Activated CD4-positive, alpha-beta memory T cell treated with anti-CD3 and anti-CD28 coated beads for 36 hours (primary cell): Measurements from ENCODE around the gene SUPT3H. TPM values are rescaled to one million over a fixed set of nuclear protein-coding genes. Genes with fewer than 3 reads are reported as not detected.
"Not testable (repeated sequence)": the region's sequence is repeated elsewhere in the genome, so short reads cannot be mapped to it uniquely, and the experiment has no call there.

ENCODE experiments used
- CTCF ChIA-PET: fragments of 350-600 bp; sonication (Branson Sonifier 250); formaldehyde crosslinking; loops from one replicate; lab custom pipeline; 2021; ENCODE audit warnings: antibody characterized with exemption, inconsistent platforms; lab: Charles Lee
- POLR2A ChIA-PET: fragments of 350-600 bp; sonication (Branson Sonifier 250); formaldehyde crosslinking; loops from one replicate; lab custom pipeline; 2021; ENCODE audit warnings: antibody characterized with exemption; lab: Charles Lee
- DNase-seq: peaks from one replicate; pipeline ENCODE4 v3.0.0-alpha.2; 2020
- H3K27ac Mint-ChIP-seq: one replicate; pipeline ENCODE4 v1.8.0; 2021; ENCODE audit warnings: mixed read lengths
- H3K27me3 Mint-ChIP-seq: one replicate; pipeline ENCODE4 v1.8.0; 2021; ENCODE audit warnings: mixed read lengths
- H3K36me3 Mint-ChIP-seq: one replicate; pipeline ENCODE4 v1.8.0; 2021; ENCODE audit warnings: mixed read lengths
- H3K4me1 Mint-ChIP-seq: one replicate; pipeline ENCODE4 v1.8.0; 2021; ENCODE audit warnings: low read depth, mixed read lengths
- H3K4me3 Mint-ChIP-seq: one replicate; pipeline ENCODE4 v1.8.0; 2021; ENCODE audit warnings: mild to moderate bottlenecking, mixed read lengths
- H3K9me3 Mint-ChIP-seq: one replicate; pipeline ENCODE4 v1.8.0; 2021; ENCODE audit warnings: mixed read lengths
- intact Hi-C: fragments of 100-400 bp; cut with micrococcal nuclease; formaldehyde crosslinking; loops from one replicate; pipeline ENCODE4 v1.15.1; 2023
- total RNA-seq, 2 experiments: library from RNA; stranded (reverse); gene quantifications; one replicate each; pipeline ENCODE4 v1.2.3, GENCODE V29; 2021

Gene SUPT3H
- total RNA-seq, 2 experiments from 2014 or later = 17.4 to 18.2 TPM

- Mint-ChIP-seq H3K4me3 (no peak overlapping the region), H3K36me3 (peaks cover 3% of the 10 kb centered on the region), H3K9me3 (no peaks in the 10 kb centered on the region), H3K27ac (peak overlapping the region; percentile 34), H3K27me3 (no peaks in the 10 kb centered on the region), H3K4me1 (peaks cover 46% of the 10 kb centered on the region)
- POLR2A ChIA-PET = no interaction called here
- DNase-seq = no peak
- CTCF ChIA-PET = interaction anchor here (1.3 kb wide), 1 partner anchor 267 kb away, joined by 3 read pairs; no protein-coding TSS in a partner anchor
- intact Hi-C loops = loop anchor here (10.0 kb wide), 1 partner anchor 217 kb away; no protein-coding TSS in a partner anchor
Observed at GRCh38 chr6:44921798-44922197, 455.9 kb downstream of the SUPT3H start.

DNA sequence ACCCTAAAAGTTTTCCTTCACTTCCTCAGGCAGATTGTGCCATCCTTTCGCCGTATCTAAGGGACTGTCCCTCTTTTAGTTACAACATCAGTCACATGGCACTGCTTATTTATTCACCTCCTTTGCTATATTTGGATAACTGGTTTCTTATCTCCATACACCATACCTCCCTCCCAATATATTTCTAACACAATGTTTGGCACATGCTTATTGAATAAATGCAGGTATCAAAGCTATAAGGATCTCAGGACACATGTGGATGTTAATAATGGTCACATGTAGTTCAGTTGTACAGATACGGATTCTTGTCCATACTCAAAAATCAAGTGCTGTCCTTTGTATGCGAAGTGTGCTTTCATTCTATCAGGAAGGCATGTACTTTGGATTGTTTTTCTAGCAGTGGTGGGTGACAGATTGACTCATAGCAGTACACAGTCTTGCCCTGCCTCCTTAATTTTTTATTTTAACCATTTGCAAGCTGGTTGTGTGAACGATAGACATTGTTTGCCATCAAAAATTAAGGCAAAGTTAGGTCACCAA lies 456.7 kb downstream of the SUPT3H start:
- Mint-ChIP-seq H3K27me3 (no peaks in the 10 kb centered on the region), H3K9me3 (no peaks in the 10 kb centered on the region), H3K36me3 (peaks cover 3% of the 10 kb centered on the region), H3K4me3 (no peak overlapping the region), H3K27ac (peak overlapping the region; percentile 59), H3K4me1 (peaks cover 46% of the 10 kb centered on the region)
- CTCF ChIA-PET = interaction anchor here (1.3 kb wide), 1 partner anchor 266 kb away, joined by 3 read pairs; no protein-coding TSS in a partner anchor
- DNase-seq = no peak
- intact Hi-C loops = loop anchor here (10.0 kb wide), 1 partner anchor 216 kb away; no protein-coding TSS in a partner anchor
- POLR2A ChIA-PET = no interaction called here

DNA sequence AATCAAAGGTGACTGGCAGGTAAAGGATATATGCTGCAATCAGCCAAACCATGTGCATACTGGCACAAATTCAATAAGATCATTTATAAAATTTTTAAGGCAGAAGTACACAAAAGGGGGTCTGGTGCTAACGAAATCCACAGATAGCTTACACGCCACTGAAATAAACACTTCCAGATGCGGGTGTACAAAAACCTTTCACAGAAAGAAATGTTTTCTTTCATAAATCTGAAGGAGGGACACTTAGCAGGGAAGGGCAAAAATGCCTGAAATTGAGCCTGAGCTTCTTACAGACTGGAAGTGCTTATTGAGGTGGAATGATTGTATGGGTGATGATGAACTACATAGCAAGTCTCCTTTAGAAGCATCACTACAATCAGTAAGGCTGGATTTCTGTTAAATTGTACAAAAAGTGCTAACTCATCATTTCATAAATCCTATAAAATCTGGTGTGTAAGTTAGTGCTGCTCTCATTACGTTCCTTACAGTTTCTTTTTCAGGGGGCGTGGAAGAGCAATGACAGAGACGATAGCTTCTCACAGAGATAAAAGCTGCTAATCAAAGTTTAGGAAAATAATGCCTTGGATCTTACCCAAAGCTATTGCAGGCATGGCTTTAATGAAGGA lies 458.9 kb downstream of the SUPT3H start:
- Mint-ChIP-seq H3K36me3 (peaks cover 13% of the 10 kb centered on the region), H3K27me3 (no peaks in the 10 kb centered on the region), H3K9me3 (no peaks in the 10 kb centered on the region), H3K4me1 (peaks cover 33% of the 10 kb centered on the region), H3K4me3 (no peak overlapping the region), H3K27ac (no peak overlapping the region)
- ChIA-PET CTCF (no interaction called here), POLR2A (no interaction called here)
- intact Hi-C loops = no loop called here
- DNase-seq = no peak

- Mint-ChIP-seq H3K9me3 (no peaks in the 10 kb centered on the region), H3K36me3 (peaks cover 13% of the 10 kb centered on the region), H3K27me3 (no peaks in the 10 kb centered on the region), H3K4me3 (no peak overlapping the region), H3K27ac (no peak overlapping the region), H3K4me1 (peaks cover 21% of the 10 kb centered on the region)
- DNase-seq = no peak
- intact Hi-C loops = no loop called here
- CTCF ChIA-PET = no interaction called here
- POLR2A ChIA-PET = no interaction called here
Observed at GRCh38 chr6:44917430-44917829, 460.3 kb downstream of the SUPT3H start.

DNA sequence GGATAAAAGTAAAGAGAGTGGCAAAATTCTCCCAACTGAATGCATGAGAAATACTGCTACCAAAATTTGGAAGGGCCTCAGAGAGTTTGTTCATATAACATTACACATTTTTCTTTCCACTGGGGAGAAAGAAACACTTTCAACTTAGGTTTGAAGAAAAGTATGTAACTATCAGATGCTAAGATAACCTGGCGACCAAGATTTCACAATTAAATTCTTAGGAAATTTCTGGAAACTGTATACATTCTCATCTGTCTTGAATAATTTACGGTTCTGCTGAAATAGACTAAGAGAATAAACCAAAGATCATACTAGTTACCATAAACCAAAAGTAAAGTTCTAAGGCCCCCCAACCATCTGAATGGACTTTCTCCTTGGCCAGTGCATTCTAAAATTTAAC lies 462.6 kb downstream of the SUPT3H start:
- Mint-ChIP-seq H3K4me1 (peaks cover 3% of the 10 kb centered on the region), H3K36me3 (peaks cover 15% of the 10 kb centered on the region), H3K9me3 (no peaks in the 10 kb centered on the region), H3K4me3 (no peak overlapping the region), H3K27ac (no peak overlapping the region), H3K27me3 (no peaks in the 10 kb centered on the region)
- POLR2A ChIA-PET = no interaction called here
- CTCF ChIA-PET = no interaction called here
- intact Hi-C loops = no loop called here
- no peak for DNase-seq

DNA sequence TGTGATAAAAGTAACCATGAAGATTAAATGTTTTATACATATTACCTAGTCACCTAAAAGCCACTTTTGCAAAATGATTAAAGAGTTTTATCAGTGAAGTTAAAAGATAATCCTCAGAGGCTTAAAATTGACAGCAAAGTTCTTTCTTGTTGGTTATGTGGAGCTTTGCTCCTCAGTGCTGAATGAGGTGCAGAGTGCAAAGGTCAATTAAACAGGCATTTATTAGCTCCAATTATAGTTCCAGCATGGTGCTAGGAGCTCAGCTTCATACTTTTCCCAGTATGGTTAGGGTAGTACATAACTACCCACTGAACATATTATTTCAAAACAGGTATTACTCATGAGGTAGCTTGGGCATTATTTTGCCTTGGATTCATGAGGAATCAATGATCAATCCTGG lies 463.6 kb downstream of the SUPT3H start:
- Mint-ChIP-seq H3K4me1 (peaks cover 3% of the 10 kb centered on the region), H3K27ac (no peak overlapping the region), H3K36me3 (peaks cover 15% of the 10 kb centered on the region), H3K9me3 (no peaks in the 10 kb centered on the region), H3K4me3 (no peak overlapping the region), H3K27me3 (no peaks in the 10 kb centered on the region)
- POLR2A ChIA-PET = no interaction called here
- DNase-seq = no peak
- intact Hi-C loops = no loop called here
- CTCF ChIA-PET = no interaction called here

DNA sequence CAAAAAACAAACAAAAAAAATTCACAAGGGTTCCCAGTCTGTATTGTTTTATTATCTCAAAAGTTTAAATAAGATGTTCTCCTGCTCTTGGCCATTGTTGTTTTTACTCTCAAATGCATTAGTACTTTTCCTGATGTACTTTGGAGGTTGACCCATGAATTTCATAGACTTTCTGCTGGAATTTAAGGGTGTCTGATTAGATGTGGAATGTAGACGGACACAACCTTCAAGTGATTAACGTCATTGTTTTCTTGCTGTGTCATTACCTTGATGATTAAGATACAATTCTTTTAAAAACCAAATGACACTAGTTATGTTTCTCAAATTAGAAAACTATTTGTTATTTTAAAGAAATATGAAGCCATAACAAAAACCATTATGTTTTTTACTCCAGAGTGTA lies 471.0 kb downstream of the SUPT3H start:
- peaks cover 10% of the 10 kb centered on the region for H3K9me3 Mint-ChIP-seq
- ChIA-PET POLR2A (no interaction called here), CTCF (no interaction called here)
- H3K27me3 Mint-ChIP-seq = no peaks in the 10 kb centered on the region
- peaks cover 23% of the 10 kb centered on the region for H3K36me3 Mint-ChIP-seq
- peaks cover 10% of the 10 kb centered on the region for H3K4me1 Mint-ChIP-seq
- H3K4me3 Mint-ChIP-seq = no peak overlapping the region
- no peak overlapping the region for H3K27ac Mint-ChIP-seq
- DNase-seq = no peak
- intact Hi-C loops = no loop called here

DNA sequence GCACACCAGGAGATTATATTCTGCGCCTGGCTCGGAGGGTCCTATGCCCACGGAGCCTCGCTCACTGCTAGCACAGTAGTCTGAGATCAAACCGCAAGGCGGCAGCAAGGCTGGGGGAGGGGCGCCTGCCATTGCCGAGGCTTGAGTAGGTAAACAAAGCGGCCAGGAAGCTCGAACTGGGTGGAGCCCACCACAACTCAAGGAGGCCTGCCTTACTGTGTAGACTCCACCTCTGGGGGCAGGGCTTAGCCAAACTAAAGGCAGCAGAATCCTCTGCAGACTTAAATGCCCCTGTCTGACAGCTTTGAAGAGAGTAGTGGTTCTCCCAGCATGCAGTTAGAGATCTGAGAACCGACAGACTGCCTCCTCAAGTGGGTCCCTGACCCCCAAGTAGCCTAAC lies 477.4 kb downstream of the SUPT3H start:
- Mint-ChIP-seq H3K36me3 (peaks cover 25% of the 10 kb centered on the region), H3K4me1 (peaks cover 14% of the 10 kb centered on the region)
- H3K4me3 Mint-ChIP-seq, H3K27me3 Mint-ChIP-seq, intact Hi-C loops, POLR2A ChIA-PET, CTCF ChIA-PET, H3K9me3 Mint-ChIP-seq, H3K27ac Mint-ChIP-seq, DNase-seq: not testable (repeated sequence)

GRCh38 chr6:44898296-44898930 lies 479.3 kb downstream of the SUPT3H start:
- H3K27me3 Mint-ChIP-seq = no peaks in the 10 kb centered on the region
- no peak overlapping the region for H3K4me3 Mint-ChIP-seq
- no peak for DNase-seq
- H3K36me3 Mint-ChIP-seq = peaks cover 15% of the 10 kb centered on the region
- ChIA-PET CTCF (interaction anchor here (0.8 kb wide), 1 partner anchor 243 kb away, joined by 4 read pairs; no protein-coding TSS in a partner anchor), POLR2A (no interaction called here)
- H3K27ac Mint-ChIP-seq = no peak overlapping the region
- H3K4me1 Mint-ChIP-seq = peaks cover 9% of the 10 kb centered on the region
- intact Hi-C loops = no loop called here
- H3K9me3 Mint-ChIP-seq = peaks cover 2% of the 10 kb centered on the region

- no peak overlapping the region for H3K4me3 Mint-ChIP-seq
- ChIA-PET POLR2A (no interaction called here), CTCF (no interaction called here)
- no peak overlapping the region for H3K27ac Mint-ChIP-seq
- no peaks in the 10 kb centered on the region for H3K27me3 Mint-ChIP-seq
- peaks cover 12% of the 10 kb centered on the region for H3K36me3 Mint-ChIP-seq
- peaks cover 7% of the 10 kb centered on the region for H3K4me1 Mint-ChIP-seq
- DNase-seq = no peak
- H3K9me3 Mint-ChIP-seq = peaks cover 2% of the 10 kb centered on the region
- intact Hi-C loops = no loop called here
Observed at GRCh38 chr6:44897316-44897715, 480.4 kb downstream of the SUPT3H start.

DNA sequence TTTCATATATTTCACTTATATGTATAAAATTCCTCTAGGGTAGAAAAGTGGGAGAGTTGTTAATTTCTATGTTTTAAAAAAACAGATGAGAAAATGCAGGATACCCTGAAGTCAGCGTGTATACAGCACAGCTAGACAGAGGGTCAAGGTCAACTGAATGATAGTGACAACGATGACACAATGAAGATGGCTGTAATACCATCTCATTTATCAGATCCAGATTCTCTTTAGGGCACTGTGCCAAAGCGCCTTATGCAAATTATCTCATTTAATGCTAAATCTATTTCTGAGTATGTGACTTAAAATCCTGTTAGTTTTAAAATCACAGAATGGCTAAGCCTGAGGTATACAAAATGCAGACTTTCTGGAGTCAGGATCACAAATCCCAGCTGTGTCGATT lies 481.0 kb downstream of the SUPT3H start:
- peaks cover 4% of the 10 kb centered on the region for H3K4me1 Mint-ChIP-seq
- DNase-seq = no peak
- H3K4me3 Mint-ChIP-seq = no peak overlapping the region
- peaks cover 8% of the 10 kb centered on the region for H3K36me3 Mint-ChIP-seq
- no peaks in the 10 kb centered on the region for H3K9me3 Mint-ChIP-seq
- H3K27ac Mint-ChIP-seq = no peak overlapping the region
- ChIA-PET POLR2A (no interaction called here), CTCF (no interaction called here)
- intact Hi-C loops = no loop called here
- H3K27me3 Mint-ChIP-seq = no peaks in the 10 kb centered on the region

DNA sequence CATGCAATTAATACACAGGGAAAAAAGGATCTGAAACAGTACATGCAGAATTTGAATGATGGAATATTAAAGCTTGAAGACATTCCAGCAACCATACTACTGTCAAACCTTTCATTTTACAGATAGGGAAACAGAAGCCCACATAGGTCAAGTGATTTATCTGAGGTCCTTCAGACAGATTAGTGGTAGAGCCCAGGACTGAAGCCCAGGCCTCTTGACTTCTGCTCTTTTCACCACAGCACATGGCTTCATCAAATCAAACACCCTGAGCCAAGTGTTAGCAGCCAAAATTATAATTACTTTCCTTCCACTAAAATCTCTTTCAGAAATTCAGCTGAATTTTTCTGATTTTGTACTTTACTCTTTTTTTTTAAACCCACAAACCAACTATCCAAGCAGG lies 485.2 kb downstream of the SUPT3H start:
- intact Hi-C loops = no loop called here
- no peak for DNase-seq
- no peak overlapping the region for H3K27ac Mint-ChIP-seq
- H3K4me3 Mint-ChIP-seq = no peak overlapping the region
- H3K9me3 Mint-ChIP-seq = peaks cover 12% of the 10 kb centered on the region
- POLR2A ChIA-PET = interaction anchor here (0.7 kb wide), 1 partner anchor 14 kb away, joined by 3 read pairs; no protein-coding TSS in a partner anchor
- no peaks in the 10 kb centered on the region for H3K4me1 Mint-ChIP-seq
- peaks cover 11% of the 10 kb centered on the region for H3K36me3 Mint-ChIP-seq
- H3K27me3 Mint-ChIP-seq = no peaks in the 10 kb centered on the region
- CTCF ChIA-PET = no interaction called here
